Pulmonary artery endothelial cell (primary cell): ENCODE data around the gene GAS7. TPM values are rescaled to one million over a fixed set of nuclear protein-coding genes. Genes with fewer than 3 reads are reported as not detected.

Experiments
- DNase-seq: peaks from one replicate; pipeline ENCODE4 v3.0.0-alpha.2; 2011; ENCODE audit warnings: low read depth, low spot score
- total RNA-seq: library from RNA; depleted of rRNA; stranded (reverse); fragments of >200 nt; gene quantifications from 2 replicates; pipeline ENCODE4 v1.2.3, GENCODE V29; 2014

The GAS7 gene
- total RNA-seq, 1 donor from 2014 or later, result not detected

DNA sequence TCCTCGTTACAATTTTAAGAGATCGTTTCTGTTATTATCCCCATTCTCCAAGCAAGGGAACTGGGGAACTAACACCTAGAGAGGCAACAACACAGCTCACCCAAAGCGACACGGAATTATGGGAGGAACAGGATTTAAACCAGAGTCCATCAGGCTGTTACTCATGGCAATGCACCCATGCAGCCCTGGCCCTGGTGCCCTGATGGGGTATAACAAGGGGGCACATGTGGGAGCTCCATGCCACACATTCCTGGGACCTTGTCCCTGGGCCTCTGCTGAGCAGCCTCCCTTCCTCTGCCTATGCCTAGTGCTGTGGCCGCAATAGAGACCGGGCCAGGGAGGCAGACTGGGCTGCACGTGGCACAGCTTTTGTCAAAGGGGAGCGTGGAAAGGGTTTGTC is 280.1 kb downstream of the GAS7 start:
- no peak for DNase-seq

GRCh38 chr17:9917801-9918200 is 280.6 kb downstream of the GAS7 start:
- no peak for DNase-seq

- DNase-seq, result no peak
Measured at GRCh38 chr17:9917131-9917530, 281.3 kb downstream of the GAS7 start.

DNA sequence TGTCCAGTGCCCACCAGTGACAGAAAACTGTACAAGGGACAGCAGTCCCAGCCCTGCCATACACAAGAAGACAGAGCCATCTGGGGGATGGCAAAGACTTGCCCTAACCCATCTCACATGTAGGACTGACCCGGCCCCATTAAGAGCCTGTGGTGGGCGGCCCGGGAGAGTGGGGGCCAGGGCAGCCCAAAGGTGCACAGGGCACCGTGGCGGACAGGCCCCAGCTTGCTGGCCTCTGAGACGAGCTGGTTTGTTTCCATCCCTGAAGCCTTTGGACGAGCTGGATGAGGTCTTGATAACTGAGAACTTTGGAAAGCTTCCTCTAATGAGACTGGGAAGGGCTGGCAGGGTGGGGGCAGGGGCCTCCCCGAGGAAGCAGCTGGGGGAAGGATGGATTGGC is 282.3 kb downstream of the GAS7 start:
- DNase-seq, result no peak

- DNase-seq, result no peak
Measured at GRCh38 chr17:9913476-9913875, 284.9 kb downstream of the GAS7 start.

DNA sequence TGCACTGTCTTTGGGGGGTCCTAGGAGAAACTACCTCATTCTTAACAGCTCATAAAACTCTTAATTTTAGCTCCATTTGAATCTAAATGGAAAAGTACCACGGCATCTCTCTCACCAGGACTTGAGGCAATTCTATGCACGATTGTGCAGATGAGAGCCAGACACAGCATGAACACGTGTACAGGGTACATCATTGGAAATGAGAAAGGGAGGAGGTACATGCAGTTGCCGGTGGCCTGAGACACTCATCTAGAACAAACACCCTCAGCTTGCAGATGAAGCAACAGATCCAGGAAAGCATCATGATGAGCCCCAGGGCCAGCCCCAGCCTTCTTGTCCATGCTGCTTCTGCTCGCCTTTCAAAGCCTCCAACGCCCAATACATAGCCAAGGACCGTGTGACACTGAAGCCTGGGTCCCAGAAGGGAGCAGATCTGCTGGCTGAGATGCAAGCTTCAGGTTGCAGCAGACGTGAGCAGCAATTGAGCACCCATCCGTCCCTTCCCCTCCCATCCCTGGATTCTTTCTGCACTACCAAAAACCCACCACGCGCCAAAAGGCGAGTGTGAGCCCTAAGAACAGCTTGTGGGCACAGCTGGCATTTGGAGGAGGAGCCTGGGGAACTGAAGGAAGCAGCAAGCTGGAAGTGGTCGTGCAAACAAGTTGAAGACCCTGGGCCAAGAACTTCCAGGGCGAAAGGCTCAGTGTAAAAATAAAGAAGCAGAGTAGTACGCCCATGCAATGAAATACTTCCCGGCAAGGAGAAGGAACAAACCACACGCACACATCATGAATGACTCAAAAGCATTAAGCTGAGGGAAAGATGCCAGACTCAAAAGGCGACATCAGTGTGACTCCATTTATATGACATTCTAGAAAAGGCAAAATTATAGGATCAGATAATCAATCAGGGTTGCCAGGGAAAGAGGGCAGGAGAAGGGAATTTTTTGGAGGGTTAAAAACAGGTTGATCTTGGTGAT is 286.0 kb downstream of the GAS7 start:
- DNase-seq, result no peak

DNA sequence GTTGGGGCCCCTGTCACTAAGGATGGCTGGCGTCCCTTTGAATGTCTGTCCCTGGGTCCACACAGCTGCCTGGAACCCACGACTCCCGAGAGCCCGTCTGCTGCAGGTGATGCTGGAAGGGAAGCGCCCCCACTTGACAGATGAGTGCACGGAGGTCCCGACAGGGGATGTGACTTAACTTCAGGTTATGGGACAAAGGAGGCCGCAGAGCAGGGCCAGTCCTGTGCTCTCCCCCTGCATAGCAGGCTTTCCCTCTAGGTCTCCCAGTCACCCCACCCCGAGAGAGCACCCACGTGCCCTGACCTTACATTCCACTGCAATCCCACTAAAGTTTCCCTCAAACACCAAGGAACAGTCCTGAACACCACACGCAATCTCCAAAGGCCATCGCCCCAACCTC is 287.3 kb downstream of the GAS7 start:
- DNase-seq, result no peak

GRCh38 chr17:9908649-9909042 is 289.8 kb downstream of the GAS7 start:
- no peak for DNase-seq

DNA sequence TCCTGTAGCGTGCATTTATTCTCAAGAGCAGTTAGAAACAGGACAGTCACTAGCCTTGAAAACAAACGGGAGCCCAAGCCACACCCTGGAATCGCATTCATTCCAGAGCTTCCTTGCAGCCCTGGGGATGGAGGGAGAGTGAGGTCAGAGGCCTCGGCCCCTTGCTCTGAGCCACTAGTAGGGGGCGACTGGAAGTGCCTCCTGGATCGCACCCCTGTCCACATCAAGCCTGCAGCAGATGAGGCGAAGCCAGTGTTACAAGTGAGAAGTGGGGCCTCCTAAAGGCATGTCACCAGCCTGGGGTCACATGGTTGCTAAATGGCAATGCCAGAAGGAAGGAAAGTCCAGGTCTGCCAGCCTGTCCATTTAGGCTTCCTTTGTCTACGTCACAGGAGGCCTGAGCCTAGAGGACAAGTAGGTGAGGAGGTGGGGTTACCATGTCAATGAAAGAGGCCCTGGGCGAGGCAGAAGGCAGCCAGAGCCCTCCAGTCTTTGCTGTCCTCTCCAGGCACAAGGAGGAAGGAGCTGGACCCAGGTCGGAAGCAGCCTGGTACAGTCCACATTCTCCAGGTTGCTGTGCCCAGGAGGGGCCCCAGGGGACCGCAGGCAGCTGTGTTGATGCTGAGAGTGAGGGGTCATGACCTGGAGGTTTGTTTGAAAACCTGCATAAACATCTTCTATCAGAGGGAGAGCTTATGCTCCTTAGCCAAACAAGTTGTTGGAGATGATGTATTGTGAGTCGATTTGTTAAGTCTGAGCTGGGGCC is 290.3 kb downstream of the GAS7 start:
- no peak for DNase-seq

- DNase-seq, result no peak
Measured at GRCh38 chr17:9907131-9907530, 291.3 kb downstream of the GAS7 start.

DNA sequence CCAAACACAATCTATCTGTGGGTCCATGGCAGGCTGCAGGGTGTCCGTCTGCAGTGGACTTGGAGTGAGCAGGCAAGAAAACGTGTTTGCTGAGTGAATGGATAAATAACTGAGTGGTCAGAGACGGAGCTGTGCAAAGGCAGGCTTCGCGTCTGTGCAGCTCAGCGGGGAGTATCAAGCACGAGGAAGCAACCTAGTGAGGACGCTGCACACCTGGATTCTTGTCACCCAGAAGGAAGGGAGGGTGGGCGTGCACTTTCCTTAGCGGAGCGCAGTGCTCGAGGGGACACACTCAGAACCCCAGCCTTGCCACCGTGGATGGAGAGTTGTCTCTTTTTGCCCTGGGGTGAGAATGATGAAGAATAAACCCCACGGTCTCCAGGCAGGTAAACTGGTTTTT is 291.8 kb downstream of the GAS7 start:
- no peak for DNase-seq

GRCh38 chr17:9905902-9906301 is 292.5 kb downstream of the GAS7 start:
- DNase-seq, result no peak

DNA sequence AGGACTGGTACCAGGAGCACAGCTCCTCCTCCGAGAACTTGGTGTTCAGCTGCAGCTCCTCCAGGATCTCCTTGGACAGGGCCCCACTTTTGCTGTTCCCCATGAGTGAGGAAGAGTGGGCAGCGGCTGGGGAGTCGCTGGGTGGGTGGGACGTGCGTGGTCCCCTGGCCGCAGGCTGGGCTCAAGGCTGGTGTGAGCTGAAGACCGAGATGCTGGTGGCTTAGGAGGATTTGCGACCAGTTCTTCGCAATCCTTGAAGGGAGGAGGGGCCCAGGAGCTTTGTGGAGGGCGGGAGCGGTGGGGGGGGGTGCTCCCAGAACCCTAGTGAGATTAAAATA is 293.4 kb downstream of the GAS7 start, which contains the start of gene RCVRN:
RCVRN (minus strand) TSS at position 194 of the 338 bp plus-strand sequence; CDS start at position 103, 91 bp downstream.
- DNase-seq, result no peak

GRCh38 chr17:9904277-9905077 is 293.9 kb downstream of the GAS7 start:
- DNase-seq, result no peak

DNA sequence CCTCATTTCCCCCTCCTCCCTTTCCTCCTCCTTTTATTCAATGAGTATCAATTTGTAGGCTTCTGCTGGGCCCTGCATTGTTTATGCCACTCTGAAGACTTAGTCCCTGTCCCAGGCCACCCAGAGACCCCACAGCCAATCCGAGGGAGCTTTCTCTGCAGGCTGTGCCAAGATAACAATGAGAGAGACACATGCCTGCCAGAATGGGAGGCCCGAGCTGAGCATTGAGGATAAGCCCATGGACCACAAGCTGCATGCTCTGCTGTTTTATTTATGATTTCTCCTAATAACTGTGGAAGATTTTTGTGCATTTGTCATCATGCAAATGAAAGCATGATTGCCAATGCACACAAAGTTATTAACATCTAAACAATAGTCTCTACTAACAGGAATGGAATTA is 296.3 kb downstream of the GAS7 start:
- no peak for DNase-seq

- no peak for DNase-seq
Measured at GRCh38 chr17:9900784-9901183, 297.6 kb downstream of the GAS7 start.

- DNase-seq, result no peak
Measured at GRCh38 chr17:9900044-9900594, 298.3 kb downstream of the GAS7 start.

GRCh38 chr17:9899280-9900043 is 298.9 kb downstream of the GAS7 start:
- no peak for DNase-seq

GRCh38 chr17:9898812-9899211 is 299.6 kb downstream of the GAS7 start:
- DNase-seq, result no peak

GRCh38 chr17:9897372-9897968 is 300.9 kb downstream of the GAS7 start:
- no peak for DNase-seq
